Tibial nerve (tissue), 3 donors: ENCODE measurements around the gene HLA-F.

ENCODE experiments used
- POLR2A ChIP-seq, 2 donors: fragments of 450-650 bp; IDR thresholded peaks; one replicate each; pipeline ENCODE4 v1.6.1; 2017; ENCODE audit warnings: antibody characterized with exemption in 2 of 2, mild to moderate bottlenecking in 2 of 2, moderate library complexity in 2 of 2
- TF ChIP-seq, protein P1 (sequence below), 5 experiments: fragments of 200-600 bp in 3 of 5; fragments of 450-650 bp in 2 of 5; sonication (generic) in 3 of 5; IDR thresholded peaks; one replicate each; pipeline ENCODE4 v1.5.1; 2016 to 2019; ENCODE audit warnings: antibody characterized with exemption in 5 of 5, mild to moderate bottlenecking in 3 of 5, moderate library complexity in 2 of 5

DNA sequence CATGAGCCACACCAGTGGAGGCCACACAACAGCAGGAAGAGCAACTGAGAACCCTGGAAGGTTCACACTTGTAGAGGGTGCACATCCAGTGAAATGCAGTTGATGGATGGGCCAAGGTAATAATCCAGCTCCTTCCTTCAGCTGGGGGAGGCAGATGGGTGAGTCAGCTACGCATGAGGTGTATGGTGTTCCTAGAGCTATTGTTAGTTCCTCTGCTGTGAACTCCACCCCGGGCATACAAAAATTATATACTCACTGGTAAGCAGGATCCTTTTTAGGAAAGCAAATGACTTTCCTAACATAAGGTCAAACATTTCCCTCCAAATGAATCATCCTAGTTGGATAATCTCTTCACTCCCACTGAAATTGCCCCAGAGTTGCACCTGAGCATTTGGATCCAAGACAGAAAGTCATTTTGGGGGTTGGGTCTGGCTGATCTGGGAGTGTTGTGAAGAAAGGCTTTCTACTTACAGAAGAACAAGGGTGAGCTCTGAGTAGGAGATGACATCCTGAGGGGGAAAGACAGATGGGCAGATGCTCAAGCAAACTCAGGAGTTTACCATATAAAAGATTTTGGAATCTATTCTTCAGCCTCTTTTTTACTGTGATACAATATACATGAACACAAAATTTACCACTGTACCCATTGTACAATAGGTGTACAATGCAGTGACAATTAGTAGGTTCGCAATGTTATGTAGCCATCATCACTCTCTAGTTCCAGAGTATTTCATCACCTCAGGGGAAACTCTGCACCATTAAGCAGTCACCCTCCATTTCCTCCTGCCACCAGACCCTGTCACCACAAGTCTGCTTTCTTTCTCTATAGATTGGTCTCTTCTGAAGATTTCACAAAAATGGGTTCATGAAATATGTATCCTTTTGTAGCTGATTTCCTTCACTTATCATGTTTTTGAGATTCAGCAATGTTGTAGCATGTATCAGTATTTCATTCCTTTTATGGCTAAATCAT lies 11.1 kb downstream of the HLA-F start:
- TF ChIP-seq, protein P1, sequence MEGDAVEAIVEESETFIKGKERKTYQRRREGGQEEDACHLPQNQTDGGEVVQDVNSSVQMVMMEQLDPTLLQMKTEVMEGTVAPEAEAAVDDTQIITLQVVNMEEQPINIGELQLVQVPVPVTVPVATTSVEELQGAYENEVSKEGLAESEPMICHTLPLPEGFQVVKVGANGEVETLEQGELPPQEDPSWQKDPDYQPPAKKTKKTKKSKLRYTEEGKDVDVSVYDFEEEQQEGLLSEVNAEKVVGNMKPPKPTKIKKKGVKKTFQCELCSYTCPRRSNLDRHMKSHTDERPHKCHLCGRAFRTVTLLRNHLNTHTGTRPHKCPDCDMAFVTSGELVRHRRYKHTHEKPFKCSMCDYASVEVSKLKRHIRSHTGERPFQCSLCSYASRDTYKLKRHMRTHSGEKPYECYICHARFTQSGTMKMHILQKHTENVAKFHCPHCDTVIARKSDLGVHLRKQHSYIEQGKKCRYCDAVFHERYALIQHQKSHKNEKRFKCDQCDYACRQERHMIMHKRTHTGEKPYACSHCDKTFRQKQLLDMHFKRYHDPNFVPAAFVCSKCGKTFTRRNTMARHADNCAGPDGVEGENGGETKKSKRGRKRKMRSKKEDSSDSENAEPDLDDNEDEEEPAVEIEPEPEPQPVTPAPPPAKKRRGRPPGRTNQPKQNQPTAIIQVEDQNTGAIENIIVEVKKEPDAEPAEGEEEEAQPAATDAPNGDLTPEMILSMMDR (IDR thresholded peaks at IDR 0.05) = no peak
- TF ChIP-seq POLR2A (IDR thresholded peaks at IDR 0.05) = no peak
